ENCODE measurements around the gene UCK2.

Gene UCK2

DNA sequence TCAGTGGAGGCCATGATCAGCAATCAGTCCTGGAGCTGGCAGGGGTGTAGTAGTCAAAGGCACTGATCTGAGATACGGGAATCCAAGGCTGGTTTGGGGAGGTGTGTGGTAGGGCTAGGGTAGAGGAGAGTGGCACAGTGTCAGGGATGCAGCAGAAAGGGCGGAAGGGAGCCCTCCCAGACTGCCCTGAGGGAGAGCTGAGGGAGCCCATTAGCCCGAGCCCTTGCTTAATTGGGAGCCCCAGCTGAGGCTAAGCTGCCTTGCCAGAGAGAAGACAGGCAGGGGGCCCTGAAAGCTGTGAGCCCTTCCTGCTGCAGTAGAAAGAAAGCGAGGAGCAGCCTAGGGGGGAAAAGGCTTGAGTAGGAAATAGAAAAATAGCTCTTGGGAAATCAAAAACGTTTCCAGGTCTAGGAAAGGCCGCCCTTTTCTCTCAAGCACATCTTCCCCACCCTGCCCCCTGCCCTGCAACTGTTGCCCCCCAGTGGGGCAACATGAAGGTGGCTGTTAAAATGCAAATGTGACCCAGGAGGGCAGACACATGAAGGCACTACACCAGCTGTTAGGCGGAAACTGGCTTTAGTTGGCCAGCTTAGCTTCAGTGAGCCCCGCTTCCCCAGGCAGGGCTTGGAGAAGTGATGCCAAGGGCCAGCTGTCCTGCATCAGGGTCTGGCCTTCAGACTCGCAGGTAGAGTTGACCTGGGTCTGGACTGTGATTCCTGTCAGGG, 106.2 kb downstream of the UCK2 start:
- DNase-seq (ENCODE audit: low read depth in 4 of 4, low spot score in 1 of 4), result no peak

DNA sequence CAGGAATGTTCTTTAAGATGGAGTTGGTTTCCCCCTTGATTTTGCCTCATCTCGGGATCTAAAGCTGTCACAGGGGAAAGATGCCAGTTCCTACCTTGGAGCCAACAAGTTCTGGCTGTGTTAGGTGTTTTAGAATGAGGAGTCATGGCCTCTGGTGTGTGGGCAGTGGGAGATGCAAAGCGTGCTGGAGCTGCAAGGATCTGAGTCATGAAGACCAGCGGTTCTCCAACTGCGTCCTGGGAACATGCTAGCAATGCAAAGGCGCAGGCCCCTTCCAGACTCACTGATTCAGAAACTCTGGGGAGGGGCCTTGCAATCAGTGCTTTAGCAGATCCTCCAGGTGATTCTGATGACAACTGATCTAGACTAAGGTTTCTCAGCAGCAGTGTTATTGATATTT, 109.1 kb downstream of the UCK2 start:
- DNase-seq (ENCODE audit: low read depth in 4 of 4, low spot score in 1 of 4), result no peak

DNA sequence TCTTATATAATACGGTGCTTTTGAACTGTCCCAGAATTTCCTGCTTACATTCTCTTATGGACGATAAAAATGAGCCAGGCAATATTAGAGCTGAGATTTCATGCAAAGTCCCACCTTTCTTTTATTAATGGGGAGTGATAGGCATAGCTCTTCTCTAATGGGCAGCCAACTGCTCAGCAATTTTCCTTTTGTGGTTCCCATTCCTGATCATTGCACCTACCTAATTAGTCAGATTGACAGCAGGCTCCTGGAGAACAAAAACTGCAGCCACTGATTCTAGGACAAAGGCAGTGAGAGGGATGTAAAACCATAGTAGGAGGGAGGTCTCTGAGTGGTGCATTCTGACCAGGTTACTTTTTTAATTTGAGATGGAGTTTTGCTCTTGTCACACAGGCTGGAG, 110.4 kb downstream of the UCK2 start:
- DNase-seq (ENCODE audit: low read depth in 4 of 4, low spot score in 1 of 4), result no peak

DNA sequence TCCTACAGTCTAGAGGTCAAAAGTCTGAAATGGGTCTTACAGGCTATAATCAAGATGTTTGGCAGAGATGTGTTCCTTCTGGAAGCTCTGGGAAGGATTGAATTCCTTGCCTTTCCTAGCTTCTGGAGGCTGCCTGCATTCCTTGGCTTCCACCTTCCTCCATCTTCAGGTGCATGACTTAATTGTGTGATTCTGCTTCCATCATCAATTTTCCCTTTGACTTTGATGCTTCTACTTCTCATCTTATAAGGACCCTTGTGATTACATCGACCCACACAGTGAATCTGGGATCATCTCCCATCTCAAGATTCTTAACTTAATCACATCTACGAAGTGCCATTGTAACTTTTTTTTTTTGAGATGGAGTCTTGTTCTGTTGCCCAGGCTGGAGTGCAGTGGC, 111.4 kb downstream of the UCK2 start:
- DNase-seq (ENCODE audit: low read depth in 4 of 4, low spot score in 1 of 4), result no peak

DNA sequence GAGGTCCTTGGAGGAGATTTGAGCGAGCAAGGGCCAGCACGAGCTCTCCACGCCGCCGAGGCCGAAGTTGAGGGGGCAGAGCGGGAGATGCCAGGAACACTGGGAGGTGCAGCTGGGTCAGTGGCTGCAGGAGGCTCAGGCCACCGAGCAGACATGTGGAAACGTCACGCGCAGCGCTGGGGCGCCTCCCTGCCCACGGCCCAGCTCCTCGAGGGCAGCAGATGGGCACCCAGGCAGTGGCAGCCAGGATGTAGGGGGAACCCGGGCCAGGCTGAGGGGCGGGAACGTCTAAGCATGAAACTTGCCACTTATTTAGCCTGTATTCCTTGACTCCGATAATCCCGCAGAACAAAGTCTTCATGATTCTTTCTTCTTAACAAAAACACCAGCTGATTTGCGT, 114.1 kb downstream of the UCK2 start:
- no peak for DNase-seq (ENCODE audit: low read depth in 4 of 4, low spot score in 1 of 4)

DNA sequence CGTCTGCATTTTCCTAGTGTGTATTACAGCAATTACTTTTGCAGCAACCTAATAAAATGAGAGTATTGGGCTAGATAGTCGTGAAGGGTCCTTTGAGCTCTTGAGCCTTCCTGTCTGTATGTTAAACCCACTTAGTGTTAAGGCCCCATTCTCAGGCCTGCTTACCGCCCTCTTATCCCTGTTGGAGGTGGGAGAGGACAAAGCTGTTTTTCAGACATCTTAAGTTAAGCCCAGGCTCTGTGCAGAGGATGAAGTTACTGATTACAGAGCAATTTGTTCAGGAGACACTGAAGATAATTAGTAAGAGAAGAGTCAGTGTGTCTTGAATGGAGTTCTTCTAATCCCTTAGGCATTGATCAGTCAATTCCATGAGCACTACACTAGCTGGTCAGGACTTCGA, 114.6 kb downstream of the UCK2 start:
- no peak for DNase-seq (ENCODE audit: low read depth in 4 of 4, low spot score in 1 of 4)

DNA sequence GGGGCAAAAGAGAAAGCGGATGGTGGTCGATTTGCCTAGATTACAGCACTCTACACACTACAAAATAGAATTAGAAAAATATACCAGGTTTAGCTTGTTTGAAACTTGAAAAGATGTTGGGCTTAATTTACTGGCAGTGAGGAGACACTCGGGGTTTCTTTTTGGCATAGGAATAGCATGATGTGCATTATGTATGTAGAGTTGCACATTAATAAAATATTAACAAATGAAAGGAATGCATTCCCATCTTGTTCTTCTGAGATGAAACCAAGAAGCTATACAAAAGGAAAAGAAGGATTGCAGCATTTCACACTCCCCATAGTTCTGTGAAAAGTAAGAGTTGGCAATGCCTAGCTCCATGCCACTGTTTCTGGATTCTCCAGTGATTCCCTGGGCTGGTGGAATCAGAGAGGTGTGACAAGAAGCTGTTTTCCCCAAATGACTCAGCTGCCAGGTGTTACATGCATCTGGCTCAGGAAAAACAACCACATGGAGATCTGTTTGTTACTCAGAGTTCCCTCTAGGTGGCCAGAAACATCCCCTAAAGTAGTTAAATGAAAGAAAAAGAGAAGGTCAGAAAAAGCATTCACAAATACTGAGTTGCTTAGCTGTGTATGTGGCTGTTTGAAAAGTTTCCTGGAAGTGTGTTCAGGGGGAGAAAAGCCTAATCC, 115.6 kb downstream of the UCK2 start:
- no peak for DNase-seq (ENCODE audit: low read depth in 4 of 4, low spot score in 1 of 4)

DNA sequence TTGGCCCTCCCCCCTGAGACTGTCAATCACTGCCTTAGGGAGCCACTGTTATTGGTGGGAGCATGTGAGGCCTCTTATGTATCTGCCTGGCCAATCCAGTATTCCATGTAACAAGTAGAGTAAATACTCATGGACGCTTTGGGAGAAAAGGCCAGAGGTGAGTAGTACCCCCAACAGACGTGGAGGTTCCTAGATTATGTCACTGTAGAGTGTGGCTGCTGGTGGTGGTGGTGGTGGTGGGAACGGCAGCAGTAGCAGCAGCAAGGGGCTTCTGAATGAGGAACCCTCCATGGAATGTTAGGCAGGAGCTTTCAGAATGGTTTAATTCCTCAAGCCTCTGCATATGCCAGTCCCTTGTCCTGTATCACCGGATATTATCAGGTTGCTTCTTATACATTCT, 118.5 kb downstream of the UCK2 start:
- no peak for DNase-seq (ENCODE audit: low read depth in 4 of 4, low spot score in 1 of 4)

DNA sequence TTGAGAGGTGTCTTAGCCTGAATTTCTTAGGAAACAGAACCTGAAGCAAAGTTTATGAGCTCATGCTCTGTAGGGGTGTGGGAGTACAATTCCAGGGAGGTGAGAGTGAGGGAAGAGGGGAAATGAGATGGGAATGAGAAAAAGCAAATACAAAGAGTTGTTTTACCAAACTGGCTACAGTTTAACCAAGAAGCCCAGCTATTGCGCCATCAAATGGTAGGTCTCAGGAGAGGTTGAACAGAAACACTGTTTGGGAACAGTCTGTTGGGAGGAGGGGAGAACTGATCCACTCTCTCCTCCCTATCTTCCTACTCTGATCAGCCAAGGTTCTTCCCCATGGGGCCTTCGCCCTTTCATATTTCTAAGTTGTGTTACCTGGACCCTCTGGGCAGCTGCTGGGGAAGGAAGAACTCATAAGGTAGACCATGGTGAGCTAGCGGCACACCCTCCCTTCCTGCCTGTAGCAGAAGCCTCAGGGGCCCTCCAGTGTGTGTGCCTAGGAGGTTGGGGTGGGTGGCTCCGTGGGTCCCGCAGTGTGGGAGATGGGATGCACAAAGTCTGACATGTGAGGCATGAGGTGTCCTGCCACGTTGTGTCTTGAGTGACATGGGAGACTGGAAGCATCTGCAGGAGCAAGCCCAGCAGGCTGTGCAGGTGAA, 120.5 kb downstream of the UCK2 start:
- DNase-seq (ENCODE audit: low read depth in 4 of 4, low spot score in 1 of 4), result no peak

DNA sequence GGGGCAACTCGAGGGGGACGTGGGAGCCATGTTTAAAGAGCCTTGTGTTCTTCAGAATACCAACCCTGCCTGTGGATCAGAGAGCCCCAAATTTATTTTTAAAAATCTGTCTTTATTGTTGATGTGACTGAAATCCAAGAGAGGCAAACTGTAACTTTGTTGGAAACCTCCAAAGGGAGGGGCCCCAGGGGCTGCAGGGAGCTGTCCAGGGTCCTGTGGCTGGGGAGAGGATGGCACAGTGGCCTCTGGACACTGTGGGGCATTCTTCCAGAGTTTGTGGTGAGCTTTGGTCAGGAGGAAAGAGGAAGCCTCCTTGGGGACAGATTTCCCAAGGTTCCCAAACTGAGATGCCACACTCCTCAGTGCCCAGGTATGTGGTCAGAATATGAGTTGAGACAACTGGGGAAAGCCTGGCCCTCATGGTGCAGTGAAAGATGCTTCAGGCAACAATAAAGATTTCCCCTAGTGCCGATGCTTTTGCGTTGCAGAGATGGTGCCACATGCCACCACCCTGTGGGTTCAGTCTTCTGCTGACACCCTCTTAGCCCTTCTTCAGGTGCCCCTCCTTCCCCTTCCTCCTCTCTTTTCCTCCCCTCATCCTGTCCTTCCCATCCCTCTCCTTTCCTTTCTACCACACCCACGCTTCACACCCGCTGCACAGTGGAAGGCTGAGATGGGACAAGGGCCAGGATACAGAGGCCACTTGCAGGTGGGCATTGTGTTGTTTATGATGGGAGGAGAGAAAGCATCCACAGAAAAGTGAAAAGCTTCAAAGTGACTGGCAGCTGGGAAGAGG, 122.1 kb downstream of the UCK2 start:
- DNase-seq (ENCODE audit: low read depth in 4 of 4, low spot score in 1 of 4), result no peak

DNA sequence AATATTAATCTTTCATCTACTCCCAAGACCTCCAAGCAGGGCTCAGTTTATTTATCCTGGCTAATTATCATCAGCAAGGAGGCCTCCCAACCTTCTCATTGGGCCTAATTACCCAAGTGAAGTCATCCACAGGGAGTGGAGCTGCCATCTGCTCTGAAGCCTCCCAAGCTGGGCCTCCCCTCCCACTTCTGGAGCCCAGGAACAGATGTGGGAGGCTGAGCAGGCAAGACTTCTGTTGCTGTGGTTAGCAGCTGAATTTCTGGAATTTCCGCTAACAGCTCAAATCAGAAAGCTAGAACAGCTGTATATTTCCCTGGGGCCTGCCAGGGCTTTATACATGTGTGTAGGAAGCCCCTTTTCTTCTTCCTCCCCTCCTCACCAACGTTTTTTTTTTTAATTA, 127.5 kb downstream of the UCK2 start:
- no peak for DNase-seq (ENCODE audit: low read depth in 4 of 4, low spot score in 1 of 4)

DNA sequence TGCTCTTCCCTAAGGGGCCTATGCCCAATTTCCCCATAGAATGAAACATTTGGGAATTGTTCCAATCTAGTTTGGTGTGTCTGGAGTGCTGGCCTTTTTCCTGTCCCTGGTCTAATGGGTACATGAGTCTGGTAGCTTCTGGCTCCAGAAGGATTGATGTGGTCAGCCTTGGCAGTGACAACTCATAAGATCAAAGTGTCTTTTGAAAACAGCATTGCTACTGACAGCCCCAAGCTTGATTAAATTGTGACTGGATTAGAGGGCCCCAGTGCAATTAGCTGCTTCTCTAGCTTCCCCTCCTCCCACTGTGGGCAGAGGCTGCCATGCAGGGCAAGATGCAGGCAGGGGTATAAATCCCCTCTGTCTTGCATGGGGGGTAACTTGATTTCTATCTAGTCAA, 130.9 kb downstream of the UCK2 start:
- DNase-seq (ENCODE audit: low read depth in 4 of 4, low spot score in 1 of 4), result no peak

DNA sequence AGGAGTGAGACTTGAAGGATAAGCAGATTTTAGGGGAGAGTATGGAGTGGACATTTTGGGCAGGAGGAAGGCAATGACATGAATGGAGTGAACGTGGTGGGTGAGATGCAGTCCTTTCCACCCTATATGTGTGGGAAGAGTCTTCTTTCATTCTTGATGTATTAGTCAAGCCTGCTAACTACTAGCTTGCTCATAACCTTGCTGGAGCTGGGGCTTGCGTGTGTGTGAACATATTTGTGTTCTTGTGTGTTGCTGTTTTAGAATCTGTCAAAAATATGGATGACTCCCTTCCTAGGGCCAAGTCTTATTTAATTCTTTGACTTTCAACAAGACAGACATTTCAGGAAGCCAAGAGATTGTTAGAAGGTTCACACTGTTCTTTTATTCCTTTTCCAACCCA, 132.7 kb downstream of the UCK2 start:
- no peak for DNase-seq (ENCODE audit: low read depth in 4 of 4, low spot score in 1 of 4)

DNA sequence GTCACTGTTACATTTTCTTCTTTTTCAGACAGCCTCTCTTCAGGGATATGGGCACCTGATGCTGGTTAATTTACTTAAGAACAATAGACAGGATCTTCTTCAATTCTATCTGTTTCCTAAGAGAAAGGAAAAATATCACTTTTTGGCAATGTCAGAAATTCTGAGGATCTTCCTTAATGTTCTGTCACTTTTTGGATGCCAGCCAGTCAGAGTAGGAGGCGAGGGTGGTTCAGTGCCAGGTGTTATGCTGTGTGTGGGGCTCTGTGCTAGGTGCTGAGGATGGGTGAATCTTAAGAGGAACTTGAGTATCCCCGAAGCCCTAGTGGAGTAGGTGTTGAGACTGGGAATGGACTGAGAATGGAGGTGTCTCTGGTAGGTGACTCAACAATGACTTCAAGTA, 133.5 kb downstream of the UCK2 start:
- DNase-seq (ENCODE audit: low read depth in 4 of 4, low spot score in 1 of 4), result no peak

Measured in stimulated activated CD4-positive, alpha-beta T cell treated with anti-CD3 and anti-CD28 coated beads, Interleukin-1b, Interleukin-23, amount 100 ng/mL, for 24 hours (primary cell).